Naive thymus-derived CD8-positive, alpha-beta T cell (primary cell): ENCODE measurements around the gene SAMD14. TPM values are rescaled to one million over a fixed set of nuclear protein-coding genes. Genes with fewer than 3 reads are reported as not detected.
A peak's percentile ranks its signal among the peaks of the same experiment; 100 is the strongest.

ENCODE experiments used
- ATAC-seq, 2 donors: fragments of 150-1000 bp; cut with Tn5 transposase in 1 of 2; sonication (Bioruptor Pico), chemical (Tn5 transposase) in 1 of 2; 1 replicate in 1 of 2; 2 replicates in 1 of 2; pipeline ENCODE4 v1.10.0; 2021; ENCODE audit warnings: mild to moderate bottlenecking in 2 of 2, moderate library complexity in 2 of 2
- POLR2A ChIA-PET: fragments of 350-600 bp; sonication (Branson Sonifier 250); formaldehyde crosslinking; loops from one replicate; lab custom pipeline; 2021; ENCODE audit warnings: antibody characterized with exemption; lab: Charles Lee
- DNase-seq, 10 donors: peaks; one replicate each; pipeline versions ENCODE4 v3.0.0 to v3.0.0-alpha.2; 2020 to 2022
- H3K27ac Mint-ChIP-seq, 10 donors: one replicate each; pipeline ENCODE4 v1.8.0; 2020 to 2022; ENCODE audit warnings: mild to moderate bottlenecking in 10 of 10, mixed read lengths in 10 of 10, moderate library complexity in 4 of 10, inconsistent platforms in 1 of 10
- H3K27me3 Mint-ChIP-seq, 5 donors: one replicate each; pipeline ENCODE4 v1.8.0; 2021 to 2022; ENCODE audit warnings: mixed read lengths in 5 of 5
- H3K36me3 Mint-ChIP-seq, 3 donors: one replicate each; pipeline ENCODE4 v1.8.0; 2020 to 2022; ENCODE audit warnings: mixed read lengths in 3 of 3, mild to moderate bottlenecking in 2 of 3, inconsistent platforms in 1 of 3
- H3K4me1 Mint-ChIP-seq, 4 donors: one replicate each; pipeline ENCODE4 v1.8.0; 2021 to 2022; ENCODE audit warnings: mixed read lengths in 4 of 4
- H3K4me3 Mint-ChIP-seq, 10 donors: one replicate each; pipeline ENCODE4 v1.8.0; 2020 to 2022; ENCODE audit warnings: mild to moderate bottlenecking in 10 of 10, mixed read lengths in 10 of 10, moderate library complexity in 6 of 10, inconsistent platforms in 1 of 10
- H3K9me3 Mint-ChIP-seq, 9 donors: one replicate each; pipeline ENCODE4 v1.8.0; 2020 to 2022; ENCODE audit warnings: mixed read lengths in 9 of 9, mild to moderate bottlenecking in 3 of 9, inconsistent platforms in 1 of 9, moderate library complexity in 1 of 9
- polyA plus RNA-seq, 3 donors: library from polyadenylated mRNA; unstranded; fragments of 300-500 nt; fragmentation: Illumina TruSeq; gene quantifications; one replicate each; pipeline ENCODE4 v1.2.3, GENCODE V29; 2021
- total RNA-seq, 8 experiments: library from RNA in 2 of 8; stranded (reverse) in 2 of 8; gene quantifications; one replicate each; pipeline ENCODE4 v1.2.3 and lab custom pipeline; 2021 to 2026

The SAMD14 gene
- total and polyA plus RNA-seq, 5 experiments from 2014 or later: 0.30 TPM; not detected in 4

- H3K27me3 Mint-ChIP-seq: peaks cover 11 to 32% (median 21%) of the 10 kb centered on the region in 5 donors
- no peaks in the 10 kb centered on the region for H3K9me3 Mint-ChIP-seq
- peak overlapping the region in 1 of 10 donors; percentile 29 for H3K27ac Mint-ChIP-seq
- H3K36me3 Mint-ChIP-seq: peaks cover 0 to 7% (median 2%) of the 10 kb centered on the region in 3 donors
- POLR2A ChIA-PET: interaction anchor here (1.2 to 1.3 kb wide), 2 partner anchors 18 to 48 kb away, joined by 3 to 4 read pairs; no protein-coding TSS in a partner anchor
- ATAC-seq (no peak), DNase-seq (no peak)
- peaks cover 12 to 19% (median 17%) of the 10 kb centered on the region in 4 donors for H3K4me1 Mint-ChIP-seq
- peak overlapping the region in 1 of 10 donors; percentile 54 for H3K4me3 Mint-ChIP-seq
These were observed 16.2 kb downstream of the SAMD14 start for GRCh38 chr17:50113624-50114320.

DNA sequence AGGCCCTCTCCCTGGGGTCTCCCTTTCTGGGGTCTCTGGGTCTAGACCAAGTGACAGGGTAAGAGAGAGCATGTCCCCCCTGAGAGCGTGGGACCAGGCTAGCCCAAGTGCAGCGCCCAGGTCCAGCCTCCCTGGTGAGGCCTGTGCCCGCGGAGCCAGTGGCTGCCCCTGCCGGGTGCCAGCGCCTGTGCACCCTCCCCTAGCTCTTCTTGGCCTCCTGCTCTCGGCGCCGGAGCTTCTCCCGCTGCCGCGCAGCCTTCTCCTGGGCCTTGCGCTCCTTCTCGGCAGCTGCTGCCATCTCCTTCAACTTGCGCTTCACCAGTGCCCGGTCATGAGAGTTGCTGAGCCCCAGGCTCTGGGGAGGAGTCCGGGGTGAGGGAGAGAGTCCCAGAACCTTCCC is 17.3 kb downstream of the SAMD14 start:
- DNase-seq (no peak), ATAC-seq (no peak)
- POLR2A ChIA-PET: no interaction called here
- H3K9me3 Mint-ChIP-seq: no peaks in the 10 kb centered on the region
- H3K27ac Mint-ChIP-seq: peak overlapping the region in 1 of 10 donors; percentile 31
- H3K27me3 Mint-ChIP-seq: peaks cover 10 to 27% (median 15%) of the 10 kb centered on the region in 5 donors
- no peak overlapping the region for H3K4me3 Mint-ChIP-seq
- peaks cover 14 to 18% (median 15%) of the 10 kb centered on the region in 4 donors for H3K4me1 Mint-ChIP-seq
- peaks cover 0 to 10% (median 4%) of the 10 kb centered on the region in 3 donors for H3K36me3 Mint-ChIP-seq

GRCh38 chr17:50111673-50112655 is 18.0 kb downstream of the SAMD14 start:
- Mint-ChIP-seq H3K4me3 (no peak overlapping the region), H3K27ac (peak overlapping the region in 2 of 10 donors; percentile 43 to 72), H3K4me1 (peaks cover 10 to 13% (median 11%) of the 10 kb centered on the region in 4 donors), H3K27me3 (peaks cover 7 to 20% (median 11%) of the 10 kb centered on the region in 5 donors), H3K9me3 (no peaks in the 10 kb centered on the region), H3K36me3 (peaks cover 0 to 17% (median 4%) of the 10 kb centered on the region in 3 donors)
- no peak for ATAC-seq
- no peak for DNase-seq
- POLR2A ChIA-PET: interaction anchor here (0.6 kb wide), 1 partner anchor 270 kb away, joined by 4 read pairs; no protein-coding TSS in a partner anchor

- POLR2A ChIA-PET: no interaction called here
- Mint-ChIP-seq H3K27me3 (peaks cover 5 to 11% (median 6%) of the 10 kb centered on the region in 5 donors), H3K9me3 (no peaks in the 10 kb centered on the region), H3K27ac (peak overlapping the region in 1 of 10 donors; percentile 12), H3K4me3 (no peak overlapping the region), H3K4me1 (peaks cover 6 to 8% (median 7%) of the 10 kb centered on the region in 4 donors), H3K36me3 (peaks cover 0 to 23% (median 7%) of the 10 kb centered on the region in 3 donors)
- no peak for ATAC-seq
- no peak for DNase-seq
These were observed 19.2 kb downstream of the SAMD14 start for GRCh38 chr17:50110591-50111349.

GRCh38 chr17:50109785-50110184 is 20.2 kb downstream of the SAMD14 start:
- Mint-ChIP-seq H3K4me3 (no peak overlapping the region), H3K27me3 (peaks cover 0 to 1% (median 0%) of the 10 kb centered on the region in 5 donors), H3K36me3 (peaks cover 0 to 32% (median 7%) of the 10 kb centered on the region in 3 donors), H3K27ac (no peak overlapping the region), H3K9me3 (no peaks in the 10 kb centered on the region), H3K4me1 (peaks cover under 1 to 3% (median 1%) of the 10 kb centered on the region in 4 donors)
- DNase-seq (no peak), ATAC-seq (no peak)
- POLR2A ChIA-PET: no interaction called here

- DNase-seq (no peak), ATAC-seq (no peak)
- H3K36me3 Mint-ChIP-seq: peaks cover 0 to 34% (median 7%) of the 10 kb centered on the region in 3 donors
- H3K4me1 Mint-ChIP-seq: peaks cover 0 to 3% (median 0%) of the 10 kb centered on the region in 4 donors
- H3K27ac Mint-ChIP-seq: no peak overlapping the region
- H3K27me3 Mint-ChIP-seq: no peaks in the 10 kb centered on the region
- POLR2A ChIA-PET: no interaction called here
- no peaks in the 10 kb centered on the region for H3K9me3 Mint-ChIP-seq
- H3K4me3 Mint-ChIP-seq: no peak overlapping the region
These were observed 20.8 kb downstream of the SAMD14 start for GRCh38 chr17:50109207-50109606.

DNA sequence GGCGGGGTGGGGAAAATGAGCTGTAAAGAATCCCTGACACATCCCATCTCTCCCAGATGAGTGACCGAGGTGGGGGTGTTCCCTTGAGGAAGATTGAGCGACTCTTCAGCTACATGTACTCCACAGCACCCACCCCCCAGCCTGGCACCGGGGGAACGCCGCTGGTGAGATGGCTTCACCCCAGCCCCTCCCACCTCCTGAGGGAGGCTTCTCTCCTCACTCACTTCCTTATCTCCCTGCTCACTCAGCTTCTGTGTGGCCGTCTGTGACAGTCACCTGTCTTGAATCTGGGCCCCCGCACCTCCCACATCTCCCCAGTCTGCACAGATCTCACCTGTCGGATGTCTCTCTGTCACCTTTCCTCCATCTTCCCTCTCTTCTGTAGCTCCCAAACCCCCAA is 21.4 kb downstream of the SAMD14 start:
- Mint-ChIP-seq H3K9me3 (no peaks in the 10 kb centered on the region), H3K4me1 (peaks cover 0 to 3% (median 0%) of the 10 kb centered on the region in 4 donors), H3K36me3 (peaks cover 0 to 34% (median 7%) of the 10 kb centered on the region in 3 donors), H3K27me3 (no peaks in the 10 kb centered on the region), H3K27ac (peak overlapping the region in 2 of 10 donors; percentile 37 to 77), H3K4me3 (no peak overlapping the region)
- DNase-seq (no peak), ATAC-seq (no peak)
- POLR2A ChIA-PET: no interaction called here

- no peak for DNase-seq
- ATAC-seq: no peak
- POLR2A ChIA-PET: interaction anchor here (0.6 kb wide), 1 partner anchor 315 kb away, joined by 3 read pairs; no protein-coding TSS in a partner anchor
- no peaks in the 10 kb centered on the region for H3K9me3 Mint-ChIP-seq
- no peak overlapping the region for H3K4me3 Mint-ChIP-seq
- H3K4me1 Mint-ChIP-seq: peaks cover 0 to 3% (median under 1%) of the 10 kb centered on the region in 4 donors
- H3K27ac Mint-ChIP-seq: no peak overlapping the region
- H3K27me3 Mint-ChIP-seq: no peaks in the 10 kb centered on the region
- H3K36me3 Mint-ChIP-seq: peaks cover 0 to 37% (median 7%) of the 10 kb centered on the region in 3 donors
These were observed 22.1 kb downstream of the SAMD14 start for GRCh38 chr17:50107790-50108414.

DNA sequence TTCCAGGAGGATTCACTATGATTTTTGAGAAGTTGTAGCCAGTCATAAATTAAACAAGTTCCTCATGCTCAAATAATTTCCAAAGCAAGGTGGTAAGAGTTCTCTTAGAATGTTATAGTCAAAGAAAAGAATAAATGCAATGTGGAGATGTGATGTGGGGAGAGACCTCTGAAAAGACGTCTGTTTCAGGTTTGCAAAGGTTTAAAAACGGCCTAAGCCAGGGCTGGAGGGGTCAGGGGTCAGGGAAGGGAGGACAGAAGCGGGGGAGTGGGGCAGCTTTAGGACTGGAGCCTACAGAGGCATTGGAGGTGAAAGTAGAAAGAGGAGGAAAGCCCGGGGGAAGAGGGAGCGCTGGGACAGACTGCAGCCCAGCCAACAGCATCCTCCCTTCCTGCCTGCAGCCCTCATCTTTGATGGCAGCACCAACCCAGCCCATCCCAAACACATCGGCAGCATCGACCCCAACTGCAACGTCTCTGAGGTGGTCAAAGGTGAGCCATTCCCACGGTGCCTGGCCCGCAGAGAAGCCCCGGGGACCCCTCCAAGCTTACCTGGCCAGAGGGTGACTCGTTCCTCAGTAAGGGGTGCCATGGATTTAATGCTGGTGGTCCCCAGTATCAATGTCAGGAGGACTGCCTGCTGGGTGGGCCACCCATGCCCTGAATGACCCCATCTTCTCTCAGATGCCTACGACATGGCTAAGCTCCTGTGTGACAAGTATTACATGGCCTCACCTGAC is 23.4 kb downstream of the SAMD14 start:
- Mint-ChIP-seq H3K4me3 (no peak overlapping the region), H3K27ac (peak overlapping the region in 1 of 10 donors; percentile 50), H3K9me3 (no peaks in the 10 kb centered on the region), H3K36me3 (peaks cover 0 to 42% (median 9%) of the 10 kb centered on the region in 3 donors), H3K4me1 (peaks cover 0 to 4% (median 1%) of the 10 kb centered on the region in 4 donors), H3K27me3 (no peaks in the 10 kb centered on the region)
- POLR2A ChIA-PET: no interaction called here
- ATAC-seq (no peak), DNase-seq (peak in 1 of 10 donors; percentile 31)

DNA sequence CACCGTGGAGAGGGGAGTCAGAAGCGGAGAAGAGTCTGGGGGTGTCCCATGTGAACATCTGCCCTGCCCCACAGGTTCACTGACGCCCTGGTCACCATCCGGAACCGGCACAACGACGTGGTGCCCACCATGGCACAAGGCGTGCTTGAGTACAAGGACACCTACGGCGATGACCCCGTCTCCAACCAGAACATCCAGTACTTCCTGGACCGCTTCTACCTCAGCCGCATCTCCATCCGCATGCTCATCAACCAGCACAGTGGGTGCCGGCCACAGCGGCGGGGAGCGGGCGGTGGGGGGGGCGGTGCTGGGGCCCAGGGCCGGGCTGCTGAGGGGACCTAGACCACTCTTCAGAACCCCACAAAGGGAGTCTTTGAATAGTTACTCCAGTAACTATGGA is 24.1 kb downstream of the SAMD14 start:
- Mint-ChIP-seq H3K4me1 (peaks cover under 1 to 6% (median 2%) of the 10 kb centered on the region in 4 donors), H3K27ac (no peak overlapping the region), H3K36me3 (peaks cover 0 to 42% (median 9%) of the 10 kb centered on the region in 3 donors), H3K9me3 (no peaks in the 10 kb centered on the region), H3K27me3 (no peaks in the 10 kb centered on the region), H3K4me3 (no peak overlapping the region)
- POLR2A ChIA-PET: no interaction called here
- DNase-seq: peak in 1 of 10 donors; percentile 15
- ATAC-seq: no peak

GRCh38 chr17:50103941-50104340 is 26.0 kb downstream of the SAMD14 start:
- Mint-ChIP-seq H3K4me1 (peaks cover 7 to 16% (median 13%) of the 10 kb centered on the region in 4 donors), H3K27me3 (no peaks in the 10 kb centered on the region), H3K9me3 (no peaks in the 10 kb centered on the region), H3K36me3 (peaks cover 0 to 54% (median 8%) of the 10 kb centered on the region in 3 donors), H3K27ac (no peak overlapping the region), H3K4me3 (no peak overlapping the region)
- POLR2A ChIA-PET: no interaction called here
- DNase-seq: peak in 1 of 10 donors; percentile 34
- ATAC-seq: no peak
